OCI-LY3 (cell line): ENCODE results near the gene GPR3.

ENCODE experiments used
- EZH2phosphoT487 ChIP-seq: fragments of 200-600 bp; shearing (Covaris generic); IDR thresholded peaks from 2 replicates; pipeline ENCODE4 v1.6.1; 2018; ENCODE audit warnings: antibody characterized with exemption, mixed run types, low read depth
- TF ChIP-seq, protein P1 (sequence below): fragments of 200-600, 300-600 bp; sonication (generic); IDR thresholded peaks from 2 replicates; pipeline ENCODE4 v1.5.1; 2014; ENCODE audit warnings: antibody characterized with exemption, low read length, low read depth

DNA sequence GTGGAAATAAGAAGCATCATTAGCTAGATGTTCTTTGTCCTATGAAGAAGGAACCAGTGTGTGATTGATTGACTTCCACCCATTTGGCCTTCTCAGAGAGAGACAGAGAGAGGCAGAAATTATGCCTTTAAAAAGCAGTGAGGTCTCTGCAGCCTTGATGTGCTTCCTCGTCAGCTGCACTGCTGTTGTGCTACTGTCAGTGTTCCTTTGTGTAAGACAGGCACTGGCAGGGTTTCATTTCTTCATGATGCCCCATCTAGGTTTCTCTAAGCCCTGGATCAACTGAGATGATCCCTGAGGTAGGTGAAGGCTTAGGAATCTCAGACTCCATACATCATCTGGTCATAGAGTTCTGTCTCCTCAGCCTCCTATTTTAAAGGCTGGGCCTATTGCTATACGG, 34.9 kb downstream of the GPR3 start:
- TF ChIP-seq, protein P1, sequence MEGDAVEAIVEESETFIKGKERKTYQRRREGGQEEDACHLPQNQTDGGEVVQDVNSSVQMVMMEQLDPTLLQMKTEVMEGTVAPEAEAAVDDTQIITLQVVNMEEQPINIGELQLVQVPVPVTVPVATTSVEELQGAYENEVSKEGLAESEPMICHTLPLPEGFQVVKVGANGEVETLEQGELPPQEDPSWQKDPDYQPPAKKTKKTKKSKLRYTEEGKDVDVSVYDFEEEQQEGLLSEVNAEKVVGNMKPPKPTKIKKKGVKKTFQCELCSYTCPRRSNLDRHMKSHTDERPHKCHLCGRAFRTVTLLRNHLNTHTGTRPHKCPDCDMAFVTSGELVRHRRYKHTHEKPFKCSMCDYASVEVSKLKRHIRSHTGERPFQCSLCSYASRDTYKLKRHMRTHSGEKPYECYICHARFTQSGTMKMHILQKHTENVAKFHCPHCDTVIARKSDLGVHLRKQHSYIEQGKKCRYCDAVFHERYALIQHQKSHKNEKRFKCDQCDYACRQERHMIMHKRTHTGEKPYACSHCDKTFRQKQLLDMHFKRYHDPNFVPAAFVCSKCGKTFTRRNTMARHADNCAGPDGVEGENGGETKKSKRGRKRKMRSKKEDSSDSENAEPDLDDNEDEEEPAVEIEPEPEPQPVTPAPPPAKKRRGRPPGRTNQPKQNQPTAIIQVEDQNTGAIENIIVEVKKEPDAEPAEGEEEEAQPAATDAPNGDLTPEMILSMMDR, result no peak
- no peak for TF ChIP-seq EZH2phosphoT487
